ENCODE data around the gene MICAL2.

Gene MICAL2

GRCh38 chr11:12212821-12213185 lies 102.4 kb downstream of the MICAL2 start:
- DNase-seq = no peak

- no peak for DNase-seq
These were observed 103.5 kb downstream of the MICAL2 start for GRCh38 chr11:12213883-12214282.

DNA sequence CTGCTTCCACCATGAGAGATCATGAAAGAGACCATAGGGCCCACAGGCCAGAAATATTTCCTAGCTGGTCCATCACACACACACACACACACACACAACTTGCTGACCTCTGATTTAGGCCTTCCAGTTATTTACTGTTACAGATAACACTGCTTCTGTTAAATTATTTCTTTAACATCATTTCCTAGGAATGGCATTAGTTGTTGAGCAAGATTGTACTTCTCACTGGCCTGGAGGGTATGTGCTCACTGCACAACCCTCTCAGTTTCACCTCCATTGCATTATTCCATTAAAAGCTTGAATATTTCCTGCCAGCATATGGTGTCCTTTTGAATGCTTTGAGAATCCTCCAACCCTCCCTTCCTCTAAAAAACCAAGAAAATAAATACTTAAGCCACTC lies 104.4 kb downstream of the MICAL2 start:
- DNase-seq = no peak

DNA sequence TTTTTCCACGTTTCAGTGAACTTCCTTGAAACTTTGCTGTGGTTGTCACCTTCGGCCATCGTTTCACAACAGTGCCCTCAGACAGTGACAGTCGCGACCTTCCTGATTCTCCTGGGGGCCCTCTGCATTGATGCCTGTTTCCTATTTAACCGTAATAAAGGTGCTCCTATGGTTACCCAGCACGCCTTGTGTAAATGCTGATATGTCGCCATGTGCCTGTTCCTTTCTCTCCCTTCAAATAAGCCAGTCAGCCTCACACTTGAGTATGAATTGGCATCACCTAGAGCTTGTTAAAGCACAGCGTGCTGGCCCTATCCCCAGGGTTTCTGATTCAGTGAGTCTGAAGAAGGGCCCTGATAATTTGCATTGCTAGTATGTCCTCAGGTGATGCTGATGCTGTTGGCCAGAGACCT lies 104.8 kb downstream of the MICAL2 start:
- no peak for DNase-seq

DNA sequence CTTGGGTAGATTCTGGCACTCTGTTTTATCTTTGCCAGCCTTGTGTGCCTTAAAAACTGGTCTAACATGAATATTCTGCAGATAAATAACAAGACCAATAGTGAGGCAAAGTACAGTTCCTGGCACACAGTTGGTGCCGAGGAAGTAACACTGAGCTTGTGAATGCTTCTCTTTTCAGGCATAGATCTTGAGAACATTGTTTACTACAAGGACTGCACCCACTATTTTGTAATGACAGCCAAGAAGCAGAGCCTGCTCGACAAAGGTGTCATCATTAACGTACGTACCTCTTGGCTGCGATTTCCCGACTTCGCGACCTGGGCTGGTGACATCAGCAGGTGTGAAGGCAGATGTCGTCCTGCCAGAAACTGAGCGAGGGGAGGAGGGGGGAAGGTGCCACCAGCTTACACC lies 105.7 kb downstream of the MICAL2 start:
- DNase-seq = no peak

- no peak for DNase-seq
These were observed 106.4 kb downstream of the MICAL2 start for GRCh38 chr11:12216671-12217374.

- DNase-seq = no peak
These were observed 107.5 kb downstream of the MICAL2 start for GRCh38 chr11:12217879-12218278.

DNA sequence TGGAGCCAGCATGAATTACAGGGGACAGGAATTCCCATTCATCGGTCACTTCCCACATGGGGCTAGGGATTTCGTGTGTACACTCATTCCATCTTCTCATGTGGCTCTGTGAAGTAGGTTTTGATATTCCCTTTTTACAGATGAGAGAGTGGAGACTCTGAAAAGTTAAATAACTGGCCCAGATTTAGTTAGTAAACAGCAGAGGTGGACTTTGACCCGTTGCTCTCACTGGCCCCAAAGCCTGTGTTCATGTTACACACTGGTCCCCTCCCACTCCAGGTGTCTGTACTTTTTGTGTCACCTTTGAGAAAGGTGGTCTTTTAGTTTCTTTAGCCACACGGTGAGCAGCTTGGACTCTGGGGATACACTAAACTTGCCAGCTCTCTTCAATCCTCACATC lies 108.5 kb downstream of the MICAL2 start:
- DNase-seq = no peak

GRCh38 chr11:12219757-12220156 lies 109.4 kb downstream of the MICAL2 start:
- DNase-seq = no peak

GRCh38 chr11:12220305-12220704 lies 109.9 kb downstream of the MICAL2 start:
- DNase-seq = no peak

DNA sequence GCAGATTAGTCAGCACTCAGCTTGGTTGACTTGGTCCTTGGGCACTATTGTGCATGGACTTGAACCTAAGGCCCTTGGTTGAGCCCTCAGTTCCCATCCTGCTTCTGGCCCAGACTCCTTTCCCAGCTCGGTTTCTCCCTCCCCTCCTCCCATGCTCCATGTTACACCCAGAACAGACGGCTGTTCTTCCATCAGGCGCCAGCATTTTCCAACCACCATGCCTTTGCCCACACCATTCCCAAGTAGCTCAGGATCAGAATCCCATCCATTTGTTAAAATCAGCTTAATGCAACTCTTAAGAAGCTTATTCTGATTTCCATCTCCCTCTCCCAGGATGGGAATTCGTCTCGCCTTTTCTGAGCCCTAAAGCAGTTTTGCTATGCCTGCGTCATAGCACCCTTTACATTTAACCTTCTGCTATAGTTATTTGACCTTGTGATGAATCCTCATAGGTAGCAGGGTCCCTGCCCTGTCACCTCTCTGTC lies 110.7 kb downstream of the MICAL2 start:
- no peak for DNase-seq

DNA sequence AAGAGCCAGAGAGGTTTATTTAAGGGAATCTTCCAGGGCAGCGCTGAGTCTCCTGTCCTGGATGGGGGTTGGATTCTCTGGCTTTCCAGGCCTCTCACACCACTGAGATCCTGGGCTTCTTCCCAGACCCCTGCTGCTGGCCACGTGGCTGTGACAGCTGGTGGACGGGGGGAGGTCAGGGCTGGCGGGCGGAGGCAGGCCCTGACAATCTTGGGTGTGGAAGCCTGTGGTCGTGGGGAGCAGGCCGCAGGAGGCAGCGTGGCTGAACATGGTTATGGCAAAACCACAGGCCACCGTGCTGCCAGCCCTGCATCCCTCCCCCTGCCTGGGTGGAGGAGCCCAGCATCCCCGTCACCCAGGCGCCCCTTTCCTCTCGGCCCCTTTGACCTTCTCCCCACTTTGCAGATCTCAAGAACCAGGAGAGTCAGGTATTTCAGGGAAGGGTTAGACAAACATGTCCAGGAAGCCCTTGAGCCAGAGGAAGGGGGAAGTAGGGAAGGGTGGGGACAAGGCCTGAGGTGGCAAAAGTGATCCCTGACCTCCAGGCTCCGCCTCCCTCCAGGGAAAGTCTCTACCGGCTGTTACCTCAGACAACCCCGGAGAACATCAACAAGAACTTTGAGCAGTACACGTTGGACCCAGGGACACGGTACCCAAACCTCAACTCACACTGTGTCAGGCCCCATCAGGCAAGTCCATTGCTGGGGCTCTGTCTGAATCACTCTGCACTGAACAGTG lies 111.8 kb downstream of the MICAL2 start:
- no peak for DNase-seq

DNA sequence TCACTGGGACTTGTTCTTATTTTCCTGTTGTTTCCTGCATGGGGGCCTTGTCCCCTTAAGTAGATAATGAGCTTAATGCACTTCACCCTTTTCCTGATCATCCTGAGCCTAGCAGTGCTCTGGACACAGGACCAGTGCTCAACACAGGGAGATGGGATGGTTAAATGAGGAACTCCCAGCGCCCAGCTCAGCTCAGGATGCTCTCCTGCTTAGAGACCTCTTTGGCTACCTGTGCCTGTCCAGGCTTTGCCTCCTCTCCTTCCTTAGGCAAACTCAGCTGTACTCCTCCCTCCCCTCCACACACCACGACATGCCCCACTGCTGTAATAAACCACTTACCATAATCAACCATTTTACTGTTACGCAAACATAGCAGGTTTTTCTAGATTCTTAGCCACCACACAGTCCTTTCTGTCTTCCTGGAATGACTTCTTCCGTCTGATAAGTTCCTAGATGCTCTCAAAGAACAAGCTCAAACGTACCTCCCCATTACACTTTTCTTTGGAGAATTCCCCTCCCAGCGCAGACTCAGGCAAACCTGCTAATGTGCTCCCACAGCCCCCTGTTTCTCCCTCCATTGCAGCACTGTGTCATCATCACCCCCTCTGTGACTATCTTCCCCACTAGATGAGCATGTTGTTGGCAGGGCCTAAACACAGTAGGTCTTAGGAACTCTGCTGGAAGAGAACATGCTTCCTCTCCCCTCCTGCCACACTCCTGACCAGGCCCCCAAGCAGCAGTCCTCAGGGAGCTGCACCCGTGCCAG lies 113.6 kb downstream of the MICAL2 start:
- no peak for DNase-seq

- no peak for DNase-seq
These were observed 114.1 kb downstream of the MICAL2 start for GRCh38 chr11:12224537-12224893.

DNA sequence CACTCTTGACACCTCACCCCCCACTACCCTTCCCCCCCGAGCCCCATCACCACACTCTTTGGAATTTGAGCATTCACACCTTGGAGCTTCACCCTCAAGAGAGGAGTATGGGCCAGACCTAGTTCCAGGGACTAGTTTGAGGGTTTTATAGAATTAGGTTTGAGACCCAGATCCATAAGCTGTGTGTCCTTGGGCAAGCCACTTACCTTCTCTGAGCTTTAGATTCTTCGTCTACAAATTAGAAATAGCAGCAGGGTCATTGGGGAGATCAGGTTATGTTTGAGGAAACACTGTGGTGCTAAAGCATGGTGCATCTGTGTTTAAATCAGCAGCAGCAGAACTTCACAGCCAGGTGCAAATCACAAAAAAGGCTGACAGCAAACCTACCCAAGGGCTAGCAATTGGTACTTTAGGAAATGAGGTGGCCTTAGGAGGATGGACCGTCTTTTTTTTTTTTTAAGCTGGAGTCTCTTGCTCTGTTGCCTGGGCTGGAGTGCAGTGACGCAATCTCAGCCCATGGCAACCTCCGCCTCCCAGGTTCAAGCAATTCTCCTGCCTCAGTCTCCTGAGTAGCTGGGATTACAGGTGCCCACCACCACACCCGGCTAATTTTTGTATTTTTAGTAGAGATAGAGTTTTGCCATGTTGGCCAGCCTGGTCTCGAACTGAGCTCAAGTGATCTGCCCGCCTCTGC lies 114.8 kb downstream of the MICAL2 start:
- DNase-seq = no peak

DNA sequence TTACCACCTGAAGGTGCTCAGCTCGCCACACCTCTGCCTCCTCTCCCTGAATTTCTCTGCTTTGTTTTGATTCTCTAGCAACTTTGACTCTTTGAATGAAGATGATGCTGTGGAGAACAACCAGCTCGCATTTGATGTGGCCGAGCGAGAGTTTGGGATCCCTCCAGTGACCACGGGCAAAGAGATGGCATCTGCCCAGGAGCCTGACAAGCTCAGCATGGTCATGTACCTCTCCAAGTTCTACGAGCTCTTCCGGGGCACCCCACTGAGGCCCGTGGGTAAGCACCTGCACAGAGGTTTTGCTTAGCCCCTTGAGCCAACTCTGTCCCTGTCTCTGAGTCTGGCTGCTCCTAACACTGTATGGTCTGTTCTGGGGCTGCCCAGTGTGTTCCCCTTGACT lies 115.7 kb downstream of the MICAL2 start:
- DNase-seq = no peak

- no peak for DNase-seq
These were observed 119.2 kb downstream of the MICAL2 start for GRCh38 chr11:12229450-12230229.

DNA sequence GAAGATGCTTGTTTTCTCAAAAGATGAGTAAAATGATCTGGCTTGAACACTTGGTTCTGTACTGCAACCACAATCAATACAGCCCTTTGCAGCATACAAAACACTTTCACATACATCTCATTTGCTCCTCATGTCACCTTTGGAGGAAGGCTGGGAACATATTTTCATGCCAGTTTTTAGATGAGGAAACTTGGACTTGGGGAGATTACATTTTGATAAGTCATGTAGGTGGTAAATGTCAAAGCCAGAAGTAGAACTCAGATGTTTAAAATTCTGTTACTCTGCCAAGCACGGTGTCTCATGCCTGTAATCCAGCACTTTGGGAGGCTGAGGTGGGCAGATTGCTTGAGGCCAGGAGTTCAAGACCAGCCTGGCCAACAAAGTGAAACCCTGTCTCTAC lies 121.8 kb downstream of the MICAL2 start:
- DNase-seq = no peak

- no peak for DNase-seq
These were observed 122.6 kb downstream of the MICAL2 start for GRCh38 chr11:12232817-12233601.

GRCh38 chr11:12233602-12233925 lies 123.2 kb downstream of the MICAL2 start:
- no peak for DNase-seq

- DNase-seq = no peak
These were observed 123.8 kb downstream of the MICAL2 start for GRCh38 chr11:12234221-12234620.

DNA sequence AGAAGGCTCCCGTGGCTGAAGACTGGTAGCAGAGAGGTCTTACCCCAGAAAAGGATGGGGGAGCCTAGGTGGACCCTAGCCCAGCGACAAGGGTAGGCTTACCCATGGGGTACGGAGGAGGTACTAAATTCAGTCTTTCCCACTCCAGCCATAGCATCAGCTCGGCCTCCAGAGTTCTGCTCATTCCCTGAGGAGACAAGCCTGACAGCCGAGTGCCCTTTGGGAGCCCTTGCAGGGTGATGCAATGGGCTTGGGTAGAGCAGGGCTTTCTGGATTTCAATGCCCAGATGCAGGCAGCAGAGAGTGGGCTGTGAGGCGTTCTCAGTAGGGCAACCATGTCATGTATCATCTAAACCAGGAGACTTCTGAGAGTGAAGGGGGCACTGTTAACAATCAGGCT lies 124.7 kb downstream of the MICAL2 start:
- DNase-seq = no peak

Measured in NCI-H187 (cell line).